ENCODE data around the gene PSMC6. TPM values are rescaled to one million over a fixed set of nuclear protein-coding genes. Genes with fewer than 3 reads are reported as not detected.
A peak's percentile ranks its signal among the peaks of the same experiment; 100 is the strongest.

Gene PSMC6
- total RNA-seq, 1 experiment from 2014 or later: 103 TPM

GRCh38 chr14:52663850-52664249 is 43.1 kb upstream of the PSMC6 start:
- Histone ChIP-seq H2AFZ (ENCODE audit: low read length) (no peak overlapping the region), H3K23ac (ENCODE audit: insufficient read length, low read depth, low read length) (no peak overlapping the region), H3K4me1 (ENCODE audit: insufficient read depth, low read length) (no peaks in the 10 kb centered on the region), H3K4me2 (ENCODE audit: insufficient read depth, insufficient read length, low read length) (no peak overlapping the region), H2BK15ac (ENCODE audit: low read depth, low read length) (no peak overlapping the region), H4K20me1 (ENCODE audit: control insufficient read depth, insufficient read depth, insufficient read length) (no peaks in the 10 kb centered on the region), H3K27ac (ENCODE audit: insufficient read length, low read depth, low read length) (no peak overlapping the region), H3K79me1 (ENCODE audit: insufficient read depth, low read depth, low read length, poor library complexity, severe bottlenecking) (no peaks in the 10 kb centered on the region), H3K9ac (ENCODE audit: extremely low read depth, insufficient read length, low read length) (no peak overlapping the region), H4K91ac (ENCODE audit: insufficient read length, low read depth, low read length) (no peak overlapping the region), H3K4ac (ENCODE audit: low read depth, low read length) (no peak overlapping the region), H2BK120ac (ENCODE audit: low read depth, low read length, poor library complexity, severe bottlenecking) (no peak overlapping the region), H3K9me3 (ENCODE audit: control insufficient read depth, low read depth, low read length) (no peaks in the 10 kb centered on the region), H3K14ac (ENCODE audit: insufficient read depth, low read length) (no peak overlapping the region), H3K79me2 (ENCODE audit: insufficient read depth, low read length) (no peaks in the 10 kb centered on the region), H4K5ac (ENCODE audit: insufficient read length, low read depth, low read length) (no peak overlapping the region), H3K56ac (ENCODE audit: insufficient read length, low read depth, low read length) (no peak overlapping the region), H2BK20ac (ENCODE audit: low read depth, low read length, poor library complexity, severe bottlenecking) (no peak overlapping the region), H3K18ac (ENCODE audit: insufficient read length, low read depth, low read length) (no peak overlapping the region), H2BK5ac (ENCODE audit: insufficient read length, low read length) (no peak overlapping the region), H3T11ph (ENCODE audit: low read length) (no peak overlapping the region), H4K8ac (replicated peaks; ENCODE audit: insufficient read length, low read depth, low read length) (no peak overlapping the region), H2AK5ac (ENCODE audit: insufficient read length, low read length) (no peak overlapping the region), H2BK12ac (ENCODE audit: insufficient read length, low read depth, low read length) (no peak overlapping the region), H3K27me3 (ENCODE audit: insufficient read depth, low read length) (no peaks in the 10 kb centered on the region), H3K23me2 (ENCODE audit: insufficient read length, low read depth, low read length, poor library complexity, severe bottlenecking) (no peaks in the 10 kb centered on the region)
- Mint-ChIP-seq H3K36me3 (ENCODE audit: insufficient read depth in 1 of 3, low read depth in 3 of 3) (peaks cover 6 to 14% (median 7%) of the 10 kb centered on the region in 3 experiments; a peak in 6 of 7 replicates), H3K27me3 (ENCODE audit: low read depth) (no peaks in the 10 kb centered on the region), H3K4me3 (0 out of 5 replicates have a peak overlapping the region, but pooled peaks of 1 of the 2 experiments have one; percentile 1), H3K27ac (peak overlapping the region in 2 of 3 experiments; percentile 21 to 28; a peak in 3 of 7 replicates), H3K9me3 (no peaks in the 10 kb centered on the region), H3K4me1 (peaks cover 9 to 14% of the 10 kb centered on the region in 2 experiments)
- no CpG with 5 or more reads among the region's 2 CpGs for WGBS (ENCODE audit: extremely low coverage, insufficient read length, low lambda C conversion rate)
- TF ChIP-seq CTCF (conservative IDR thresholded peaks at IDR 0.05): no peak
- DNase-seq: no peak

All from H9 (cell line).